Measurements from ENCODE around the gene UGT1A5.
"Not testable (repeated sequence)": the region's sequence is repeated elsewhere in the genome, so short reads cannot be mapped to it uniquely, and the experiment has no call there.

Gene UGT1A5

DNA sequence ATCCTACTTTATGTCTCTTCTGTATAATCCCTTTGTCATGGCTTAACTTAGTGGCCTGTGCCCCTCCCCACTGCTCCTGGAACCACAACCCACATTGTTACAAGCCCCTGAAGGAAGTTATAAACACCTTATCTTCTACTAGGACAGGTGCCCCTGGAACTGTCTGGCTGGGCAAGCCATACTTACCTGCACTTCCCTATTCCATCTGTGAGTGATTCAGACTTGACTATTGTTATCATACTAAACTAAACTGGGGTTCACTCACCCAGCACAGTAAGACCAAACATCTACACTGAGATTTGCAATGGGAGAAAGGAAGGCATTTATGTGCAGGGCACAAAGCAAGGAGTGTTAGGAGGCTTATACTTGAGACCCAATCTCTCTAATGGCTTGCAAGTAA lies 23.7 kb upstream of the UGT1A5 start:
- no peaks in the 10 kb centered on the region for H3K4me1 Mint-ChIP-seq
- no peak for ATAC-seq
- DNase-seq (ENCODE audit: low spot score in 2 of 2) = no peak
- H3K36me3 Mint-ChIP-seq = no peaks in the 10 kb centered on the region
- no peak overlapping the region for H3K4me3 Mint-ChIP-seq
- no peak overlapping the region for H3K27ac Mint-ChIP-seq
- H3K9me3 Mint-ChIP-seq = no peaks in the 10 kb centered on the region

GRCh38 chr2:233689501-233689900 lies 23.2 kb upstream of the UGT1A5 start:
- H3K9me3 Mint-ChIP-seq = no peaks in the 10 kb centered on the region
- H3K4me3 Mint-ChIP-seq = no peak overlapping the region
- no peaks in the 10 kb centered on the region for H3K4me1 Mint-ChIP-seq
- ATAC-seq = no peak
- no peak overlapping the region for H3K27ac Mint-ChIP-seq
- no peak for DNase-seq (ENCODE audit: low spot score in 2 of 2)
- H3K36me3 Mint-ChIP-seq = no peaks in the 10 kb centered on the region

GRCh38 chr2:233690444-233690843 lies 22.3 kb upstream of the UGT1A5 start:
- no peak overlapping the region for H3K27ac Mint-ChIP-seq
- H3K9me3 Mint-ChIP-seq = no peaks in the 10 kb centered on the region
- ATAC-seq (no peak), DNase-seq (ENCODE audit: low spot score in 2 of 2) (no peak)
- H3K36me3 Mint-ChIP-seq = no peaks in the 10 kb centered on the region
- no peak overlapping the region for H3K4me3 Mint-ChIP-seq
- H3K4me1 Mint-ChIP-seq = no peaks in the 10 kb centered on the region

DNA sequence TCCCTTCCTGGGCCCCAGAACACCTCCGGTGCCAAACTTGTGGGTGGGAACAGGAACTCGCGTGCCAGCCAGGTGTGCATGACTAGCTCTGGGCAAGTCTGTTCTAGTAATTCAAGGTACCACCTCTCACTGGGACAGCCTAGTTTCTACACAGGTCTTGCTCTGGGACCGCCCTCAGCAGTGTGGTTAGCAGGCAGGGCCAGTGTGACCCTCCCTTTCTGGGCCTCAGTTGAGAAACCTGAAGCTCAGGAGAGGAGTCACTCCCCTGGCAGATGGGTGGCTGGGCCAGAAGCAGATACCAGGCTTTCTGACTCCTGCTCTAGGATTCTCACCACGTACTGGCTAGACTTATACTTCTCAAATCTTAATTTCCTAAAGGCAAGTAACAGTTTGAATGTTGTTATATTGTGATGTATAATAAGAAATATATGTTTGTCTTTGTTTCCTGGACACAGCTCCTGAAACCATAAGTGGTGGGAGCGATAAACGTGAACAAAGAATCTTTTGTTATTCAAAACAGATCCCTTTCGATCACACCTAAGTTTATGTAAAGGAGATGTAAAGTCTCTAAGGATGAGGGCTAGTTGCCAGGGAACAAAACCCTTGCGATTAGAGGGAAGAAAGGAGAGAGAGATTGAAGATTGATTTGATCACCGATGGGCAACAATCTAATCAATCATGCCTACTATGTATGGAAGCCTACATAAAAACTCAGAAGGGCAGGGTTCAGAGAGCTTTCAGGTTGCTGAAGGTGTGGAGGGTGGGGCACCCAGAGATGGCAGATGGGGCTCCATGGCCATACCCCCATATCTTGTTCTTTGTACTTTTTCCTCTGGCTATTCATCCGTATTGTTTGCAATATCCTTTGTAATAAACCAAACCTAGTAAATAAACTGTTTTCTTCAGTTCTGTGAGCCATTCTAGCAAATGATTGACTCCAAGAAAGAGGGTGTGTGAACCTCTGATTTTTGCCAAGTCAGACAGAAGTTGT lies 21.0 kb upstream of the UGT1A5 start:
- Mint-ChIP-seq H3K4me1 (no peaks in the 10 kb centered on the region), H3K36me3 (no peaks in the 10 kb centered on the region), H3K9me3 (no peaks in the 10 kb centered on the region), H3K4me3 (no peak overlapping the region), H3K27ac (no peak overlapping the region)
- ATAC-seq (no peak), DNase-seq (ENCODE audit: low spot score in 2 of 2) (no peak)

GRCh38 chr2:233692648-233693047 lies 20.1 kb upstream of the UGT1A5 start, which contains the start of gene UGT1A6:
UGT1A6 (plus strand) TSS chr2:233692890; CDS start chr2:233693005, 115 bp downstream.
- no peaks in the 10 kb centered on the region for H3K9me3 Mint-ChIP-seq
- H3K27ac Mint-ChIP-seq = no peak within 1 kb of the TSS
- H3K4me3 Mint-ChIP-seq = no peak within 1 kb of the TSS
- DNase-seq (ENCODE audit: low spot score in 2 of 2) (no peak), ATAC-seq (no peak)
- no peaks in the 10 kb centered on the region for H3K36me3 Mint-ChIP-seq
- no peaks in the 10 kb centered on the region for H3K4me1 Mint-ChIP-seq

GRCh38 chr2:233693963-233694362 lies 18.7 kb upstream of the UGT1A5 start:
- ATAC-seq = no peak
- H3K27ac Mint-ChIP-seq = no peak overlapping the region
- H3K4me1 Mint-ChIP-seq = no peaks in the 10 kb centered on the region
- no peak overlapping the region for H3K4me3 Mint-ChIP-seq
- H3K9me3 Mint-ChIP-seq = no peaks in the 10 kb centered on the region
- no peaks in the 10 kb centered on the region for H3K36me3 Mint-ChIP-seq
- DNase-seq (ENCODE audit: low spot score in 2 of 2) = no peak

GRCh38 chr2:233698740-233699139 lies 14.0 kb upstream of the UGT1A5 start:
- H3K4me3 Mint-ChIP-seq = no peak overlapping the region
- no peaks in the 10 kb centered on the region for H3K9me3 Mint-ChIP-seq
- no peak for DNase-seq (ENCODE audit: low spot score in 2 of 2)
- H3K36me3 Mint-ChIP-seq = no peaks in the 10 kb centered on the region
- no peaks in the 10 kb centered on the region for H3K4me1 Mint-ChIP-seq
- no peak overlapping the region for H3K27ac Mint-ChIP-seq
- ATAC-seq = no peak

GRCh38 chr2:233699424-233700027 lies 13.2 kb upstream of the UGT1A5 start:
- no peak overlapping the region for H3K4me3 Mint-ChIP-seq
- no peak overlapping the region for H3K27ac Mint-ChIP-seq
- H3K4me1 Mint-ChIP-seq = no peaks in the 10 kb centered on the region
- H3K9me3 Mint-ChIP-seq = peaks cover 4% of the 10 kb centered on the region
- ATAC-seq = no peak
- no peak for DNase-seq (ENCODE audit: low spot score in 2 of 2)
- no peaks in the 10 kb centered on the region for H3K36me3 Mint-ChIP-seq

DNA sequence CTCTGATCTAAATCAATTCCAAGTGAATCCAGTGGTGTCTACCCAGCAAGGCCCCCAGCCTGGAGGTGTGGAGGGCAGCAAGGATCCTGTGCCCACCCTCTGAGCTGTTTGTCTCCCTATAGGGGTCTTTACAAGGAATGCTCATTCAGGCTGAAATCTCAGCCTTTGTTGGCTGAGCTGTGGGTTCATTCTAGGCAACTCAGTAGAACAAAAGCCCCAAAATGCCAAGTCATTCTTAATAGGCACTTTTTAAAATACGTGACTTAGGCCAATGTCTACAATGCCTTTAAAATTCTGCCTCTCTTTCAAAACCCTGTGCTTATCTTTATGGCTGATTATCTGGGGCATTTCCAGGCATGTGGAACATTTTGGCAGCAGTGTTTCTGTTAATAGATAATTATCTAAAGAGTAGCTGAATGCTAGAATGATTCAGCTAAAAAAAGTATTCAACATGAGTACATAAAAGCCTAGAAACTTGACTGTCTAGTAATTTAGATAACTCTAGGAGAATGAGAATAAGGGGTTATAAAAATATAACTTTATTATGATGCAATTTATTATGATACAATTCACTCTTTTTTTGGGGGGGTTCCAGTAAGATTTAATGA lies 12.6 kb upstream of the UGT1A5 start:
- H3K36me3 Mint-ChIP-seq = no peaks in the 10 kb centered on the region
- no peak for DNase-seq (ENCODE audit: low spot score in 2 of 2)
- H3K4me1 Mint-ChIP-seq = no peaks in the 10 kb centered on the region
- H3K4me3 Mint-ChIP-seq = no peak overlapping the region
- peaks cover 4% of the 10 kb centered on the region for H3K9me3 Mint-ChIP-seq
- no peak for ATAC-seq
- H3K27ac Mint-ChIP-seq = no peak overlapping the region

DNA sequence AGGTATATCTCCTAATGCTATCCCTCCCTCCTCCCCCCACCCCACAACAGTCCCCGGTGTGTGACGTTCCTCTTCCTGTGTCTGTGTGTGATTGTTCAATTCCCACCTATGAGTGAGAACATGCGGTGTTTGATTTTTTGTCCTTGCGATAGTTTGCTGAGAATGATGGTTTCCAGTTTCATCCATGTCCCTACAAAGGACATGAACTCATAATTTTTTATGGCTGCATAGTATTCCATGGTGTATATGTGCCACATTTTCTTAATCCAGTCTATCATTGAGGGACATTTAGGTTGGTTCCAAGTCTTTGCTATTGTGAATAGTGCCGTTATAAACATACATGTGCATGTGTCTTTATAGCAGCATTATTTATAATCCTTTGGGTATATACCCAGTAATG lies 11.9 kb upstream of the UGT1A5 start:
- H3K9me3 Mint-ChIP-seq, H3K4me1 Mint-ChIP-seq: not testable (repeated sequence)

DNA sequence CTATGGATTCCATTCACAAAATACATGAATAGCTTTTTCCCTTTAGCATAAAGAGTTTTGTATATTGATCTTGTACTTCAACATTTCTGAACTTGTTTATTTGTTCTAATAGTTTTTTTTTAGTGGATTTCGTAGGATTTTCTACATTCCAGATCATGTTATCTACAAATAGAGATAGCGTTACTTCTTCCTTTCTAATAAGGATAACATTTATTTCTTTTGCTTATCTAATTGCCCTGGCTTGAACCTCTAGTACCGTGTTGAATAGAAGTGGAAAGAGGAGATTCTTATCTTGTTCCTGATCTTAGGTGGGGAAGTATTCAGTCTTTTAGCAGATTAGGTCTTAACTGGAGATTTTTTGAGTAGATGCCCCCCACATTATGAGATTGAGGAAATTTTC lies 10.5 kb upstream of the UGT1A5 start:
- H3K27ac Mint-ChIP-seq = no peak overlapping the region
- no peaks in the 10 kb centered on the region for H3K4me1 Mint-ChIP-seq
- no peak overlapping the region for H3K4me3 Mint-ChIP-seq
- no peaks in the 10 kb centered on the region for H3K36me3 Mint-ChIP-seq
- ATAC-seq (no peak), DNase-seq (ENCODE audit: low spot score in 2 of 2) (no peak)
- peaks cover 4% of the 10 kb centered on the region for H3K9me3 Mint-ChIP-seq

More for the DNA sequence above, 11.9 kb upstream of the UGT1A5 start:
- not testable (repeated sequence) for H3K4me3 Mint-ChIP-seq; DNase-seq (ENCODE audit: low spot score in 2 of 2); H3K27ac Mint-ChIP-seq; H3K36me3 Mint-ChIP-seq; ATAC-seq

- Mint-ChIP-seq H3K9me3 (peaks cover 4% of the 10 kb centered on the region), H3K27ac (no peak overlapping the region), H3K4me1 (no peaks in the 10 kb centered on the region), H3K4me3 (no peak overlapping the region), H3K36me3 (no peaks in the 10 kb centered on the region)
- ATAC-seq (no peak), DNase-seq (ENCODE audit: low spot score in 2 of 2) (no peak)
Observed at GRCh38 chr2:233705911-233706506, 6.7 kb upstream of the UGT1A5 start.

GRCh38 chr2:233706720-233707119 lies 6.0 kb upstream of the UGT1A5 start:
- peaks cover 4% of the 10 kb centered on the region for H3K9me3 Mint-ChIP-seq
- ATAC-seq (no peak), DNase-seq (ENCODE audit: low spot score in 2 of 2) (no peak)
- H3K4me1 Mint-ChIP-seq = no peaks in the 10 kb centered on the region
- H3K27ac Mint-ChIP-seq = no peak overlapping the region
- no peak overlapping the region for H3K4me3 Mint-ChIP-seq
- H3K36me3 Mint-ChIP-seq = no peaks in the 10 kb centered on the region

DNA sequence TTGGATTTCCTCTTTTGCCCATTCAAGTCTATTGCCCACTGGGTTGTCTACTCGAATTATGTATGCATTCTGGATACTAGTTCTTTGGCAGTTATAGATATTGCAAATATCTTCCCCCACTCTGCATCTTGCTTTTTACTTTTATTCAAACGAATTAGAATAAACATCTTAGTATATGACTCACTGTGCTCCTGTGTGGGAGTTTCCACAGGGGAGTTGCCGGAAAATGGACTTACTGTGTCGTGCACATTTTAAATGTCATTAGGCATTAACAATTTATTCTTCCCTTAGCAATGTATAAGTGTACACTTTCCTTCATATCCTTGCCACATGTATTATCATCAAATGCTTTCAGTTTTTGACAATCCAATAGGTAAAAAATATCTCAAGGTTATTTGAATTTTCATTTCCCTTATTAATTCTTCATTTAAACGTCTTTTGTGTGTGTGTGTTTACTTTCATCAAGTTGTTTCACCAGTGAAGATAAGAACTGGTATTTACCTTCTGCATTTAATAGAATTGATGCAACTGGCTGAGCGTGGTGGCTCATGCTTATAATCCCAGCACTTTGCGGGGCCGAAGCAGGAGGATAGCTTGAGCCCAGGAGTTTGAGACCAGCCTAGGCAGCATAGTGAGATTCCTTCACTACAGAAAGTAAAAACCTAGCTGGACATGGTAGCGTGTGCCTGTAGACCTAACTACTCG lies 4.6 kb upstream of the UGT1A5 start:
- DNase-seq (ENCODE audit: low spot score in 2 of 2) = no peak
- no peak overlapping the region for H3K4me3 Mint-ChIP-seq
- no peaks in the 10 kb centered on the region for H3K4me1 Mint-ChIP-seq
- H3K9me3 Mint-ChIP-seq = peaks cover 4% of the 10 kb centered on the region
- H3K27ac Mint-ChIP-seq = no peak overlapping the region
- ATAC-seq = no peak
- no peaks in the 10 kb centered on the region for H3K36me3 Mint-ChIP-seq

DNA sequence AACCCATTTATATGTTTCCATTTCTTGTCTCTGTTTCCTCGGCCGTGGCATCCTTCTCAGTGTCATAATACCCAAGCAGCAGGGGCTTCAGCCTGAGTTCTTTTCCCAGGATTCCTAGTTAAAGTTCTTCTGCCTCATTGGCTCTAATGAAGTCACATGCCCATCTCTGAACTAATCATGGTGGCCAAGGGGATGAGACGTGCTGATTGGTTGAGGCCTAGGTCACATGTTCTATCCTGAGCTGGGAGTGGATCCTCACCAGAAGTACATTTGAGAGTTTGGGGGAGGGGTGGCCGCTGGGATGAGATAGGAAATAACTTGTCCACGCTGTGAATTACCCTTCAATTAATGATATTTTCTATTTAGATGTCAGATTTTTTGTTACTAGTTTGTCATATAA lies 3.8 kb upstream of the UGT1A5 start:
- H3K9me3 Mint-ChIP-seq = peaks cover 4% of the 10 kb centered on the region
- no peaks in the 10 kb centered on the region for H3K36me3 Mint-ChIP-seq
- H3K4me1 Mint-ChIP-seq = peaks cover 3% of the 10 kb centered on the region
- no peak overlapping the region for H3K27ac Mint-ChIP-seq
- no peak for DNase-seq (ENCODE audit: low spot score in 2 of 2)
- H3K4me3 Mint-ChIP-seq = no peak overlapping the region
- no peak for ATAC-seq
